Measurements from ENCODE around the gene POLE.

DNA sequence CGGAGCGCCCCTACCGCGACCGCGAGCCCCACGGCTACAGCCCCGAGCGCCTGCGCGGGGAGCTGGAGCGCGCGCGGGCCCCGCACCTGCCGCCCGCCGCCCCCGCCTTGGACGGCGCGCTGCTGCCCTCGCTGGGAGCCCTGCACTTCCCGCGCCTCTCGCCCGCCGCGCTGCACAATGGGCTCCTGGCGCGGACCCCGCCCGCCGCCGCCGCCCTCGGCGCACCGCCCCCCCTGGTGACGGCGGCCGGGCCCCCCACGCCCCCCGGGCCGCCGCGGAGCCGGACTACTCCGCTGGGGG is 103.8 kb downstream of the POLE start:
- TF ChIP-seq, protein P1, sequence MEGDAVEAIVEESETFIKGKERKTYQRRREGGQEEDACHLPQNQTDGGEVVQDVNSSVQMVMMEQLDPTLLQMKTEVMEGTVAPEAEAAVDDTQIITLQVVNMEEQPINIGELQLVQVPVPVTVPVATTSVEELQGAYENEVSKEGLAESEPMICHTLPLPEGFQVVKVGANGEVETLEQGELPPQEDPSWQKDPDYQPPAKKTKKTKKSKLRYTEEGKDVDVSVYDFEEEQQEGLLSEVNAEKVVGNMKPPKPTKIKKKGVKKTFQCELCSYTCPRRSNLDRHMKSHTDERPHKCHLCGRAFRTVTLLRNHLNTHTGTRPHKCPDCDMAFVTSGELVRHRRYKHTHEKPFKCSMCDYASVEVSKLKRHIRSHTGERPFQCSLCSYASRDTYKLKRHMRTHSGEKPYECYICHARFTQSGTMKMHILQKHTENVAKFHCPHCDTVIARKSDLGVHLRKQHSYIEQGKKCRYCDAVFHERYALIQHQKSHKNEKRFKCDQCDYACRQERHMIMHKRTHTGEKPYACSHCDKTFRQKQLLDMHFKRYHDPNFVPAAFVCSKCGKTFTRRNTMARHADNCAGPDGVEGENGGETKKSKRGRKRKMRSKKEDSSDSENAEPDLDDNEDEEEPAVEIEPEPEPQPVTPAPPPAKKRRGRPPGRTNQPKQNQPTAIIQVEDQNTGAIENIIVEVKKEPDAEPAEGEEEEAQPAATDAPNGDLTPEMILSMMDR (conservative IDR thresholded peaks at IDR 0.05; ENCODE audit: low read depth, low read length): no peak
- TF ChIP-seq RAD21 (IDR thresholded peaks at IDR 0.05; ENCODE audit: low read length) (no peak), RCOR1 (IDR thresholded peaks at IDR 0.05; ENCODE audit: insufficient replicate concordance, low read length) (no peak), POLR2A (IDR thresholded peaks at IDR 0.05; ENCODE audit: low read depth, low read length) (no peak), MXI1 (IDR thresholded peaks at IDR 0.05; ENCODE audit: borderline replicate concordance, low read depth, low read length) (no peak), MAFK (IDR thresholded peaks at IDR 0.05; ENCODE audit: low read depth, low read length) (no peak), FOS (IDR thresholded peaks at IDR 0.05; ENCODE audit: low read depth, low read length) (no peak), SMC3 (IDR thresholded peaks at IDR 0.05; ENCODE audit: low read depth, low read length) (no peak), CEBPB (IDR thresholded peaks at IDR 0.05; ENCODE audit: low read depth, low read length) (no peak), BHLHE40 (IDR thresholded peaks at IDR 0.05; ENCODE audit: low read depth, low read length) (no peak), RFX5 (IDR thresholded peaks at IDR 0.05; ENCODE audit: low read depth, low read length) (no peak)
- TF ChIP-seq, protein P2, sequence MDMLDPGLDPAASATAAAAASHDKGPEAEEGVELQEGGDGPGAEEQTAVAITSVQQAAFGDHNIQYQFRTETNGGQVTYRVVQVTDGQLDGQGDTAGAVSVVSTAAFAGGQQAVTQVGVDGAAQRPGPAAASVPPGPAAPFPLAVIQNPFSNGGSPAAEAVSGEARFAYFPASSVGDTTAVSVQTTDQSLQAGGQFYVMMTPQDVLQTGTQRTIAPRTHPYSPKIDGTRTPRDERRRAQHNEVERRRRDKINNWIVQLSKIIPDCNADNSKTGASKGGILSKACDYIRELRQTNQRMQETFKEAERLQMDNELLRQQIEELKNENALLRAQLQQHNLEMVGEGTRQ (IDR thresholded peaks at IDR 0.05; ENCODE audit: low read depth, low read length): no peak

Measured in IMR-90 (cell line).